ENCODE measurements around the gene TMPRSS11F.
"Not testable (repeated sequence)": the region's sequence is repeated elsewhere in the genome, so short reads cannot be mapped to it uniquely, and the experiment has no call there.

Gene TMPRSS11F

GRCh38 chr4:68129793-68130192, at the start of gene TMPRSS11F:
Gene TMPRSS11F (minus strand): TSS chr4:68129869. CDS start chr4:68129820, 49 bp downstream.
- no peak for TF ChIP-seq CTCF (IDR thresholded peaks at IDR 0.05; ENCODE audit: borderline replicate concordance, control extremely low read depth, extremely low read depth, insufficient read depth, missing control alignments)
- in situ Hi-C loops (cut with MboI; ENCODE audit: low sequenced_read_pairs, unreplicated experiment), result no loop called here
- no peak for DNase-seq (ENCODE audit: low spot score)

- in situ Hi-C loops (cut with MboI; ENCODE audit: low sequenced_read_pairs, unreplicated experiment), result no loop called here
- no peak for DNase-seq (ENCODE audit: low spot score)
- no peak for TF ChIP-seq CTCF (IDR thresholded peaks at IDR 0.05; ENCODE audit: borderline replicate concordance, control extremely low read depth, extremely low read depth, insufficient read depth, missing control alignments)
These were observed 47.2 kb upstream of the TMPRSS11F start for GRCh38 chr4:68176904-68177303.

DNA sequence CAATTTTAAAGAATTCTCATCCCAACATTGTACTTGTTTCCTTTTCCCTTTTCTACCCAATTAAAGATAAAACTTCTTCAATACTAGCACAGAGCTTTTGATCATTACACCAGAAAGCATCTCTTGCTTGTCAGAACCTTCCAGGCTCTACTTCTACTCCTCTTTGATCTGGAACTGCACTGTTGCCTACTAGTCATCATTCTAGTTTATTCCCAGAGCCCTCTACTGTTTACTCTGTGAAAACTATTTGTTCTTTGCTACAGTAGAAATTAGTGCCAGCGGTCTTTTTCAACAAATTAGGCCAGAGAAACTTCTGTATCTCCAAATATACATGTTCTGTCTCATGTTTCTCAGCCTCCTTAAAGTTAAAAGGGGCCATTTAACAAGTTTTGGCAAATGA, 46.8 kb upstream of the TMPRSS11F start:
- DNase-seq (ENCODE audit: low spot score), result no peak
- in situ Hi-C loops (cut with MboI; ENCODE audit: low sequenced_read_pairs, unreplicated experiment), result no loop called here
- no peak for TF ChIP-seq CTCF (IDR thresholded peaks at IDR 0.05; ENCODE audit: borderline replicate concordance, control extremely low read depth, extremely low read depth, insufficient read depth, missing control alignments)

DNA sequence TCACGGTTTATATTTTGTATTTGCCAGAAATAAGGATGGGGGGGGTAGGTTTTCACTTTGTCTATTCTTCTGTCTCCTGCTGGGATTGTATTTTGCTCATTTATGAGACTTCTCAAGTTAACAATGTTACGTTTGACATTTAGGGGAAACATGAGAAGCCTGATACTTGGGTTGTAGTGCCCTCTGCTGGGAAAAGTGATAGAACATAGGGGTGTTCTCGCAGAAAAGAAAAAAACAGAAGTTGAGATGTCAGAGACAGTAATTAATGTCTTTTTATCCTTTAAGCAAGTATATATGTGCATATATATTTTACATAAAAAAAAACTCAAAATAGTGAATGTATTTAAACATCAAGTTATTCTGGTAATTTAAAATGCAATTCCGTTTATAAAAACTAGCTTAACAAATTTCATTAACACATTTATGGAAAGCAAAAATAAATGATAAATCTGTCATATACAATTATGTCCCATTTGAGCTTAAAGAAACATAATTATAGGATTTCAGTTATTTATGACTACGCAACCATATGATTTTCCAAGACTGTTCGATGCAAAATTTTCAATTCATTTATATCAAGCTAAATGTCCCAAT, 46.0 kb upstream of the TMPRSS11F start:
- in situ Hi-C loops (cut with MboI; ENCODE audit: low sequenced_read_pairs, unreplicated experiment), result no loop called here

GRCh38 chr4:68174389-68174788, 44.7 kb upstream of the TMPRSS11F start:
- in situ Hi-C loops (cut with MboI; ENCODE audit: low sequenced_read_pairs, unreplicated experiment), result loop anchor here (25.0 kb wide), 1 partner anchor 187 kb away; no protein-coding TSS in a partner anchor

More for the DNA sequence above, 46.0 kb upstream of the TMPRSS11F start:
- TF ChIP-seq CTCF (IDR thresholded peaks at IDR 0.05; ENCODE audit: borderline replicate concordance, control extremely low read depth, extremely low read depth, insufficient read depth, missing control alignments), result peak; percentile 40
- peak; percentile 51 for DNase-seq (ENCODE audit: low spot score)

GRCh38 chr4:68172147-68172546, 42.5 kb upstream of the TMPRSS11F start:
- DNase-seq (ENCODE audit: low spot score), result not testable (repeated sequence)
- in situ Hi-C loops (cut with MboI; ENCODE audit: low sequenced_read_pairs, unreplicated experiment), result loop anchor here (25.0 kb wide), 1 partner anchor 185 kb away; no protein-coding TSS in a partner anchor

More at GRCh38 chr4:68174389-68174788, 44.7 kb upstream of the TMPRSS11F start:
- DNase-seq (ENCODE audit: low spot score), result not testable (repeated sequence)

DNA sequence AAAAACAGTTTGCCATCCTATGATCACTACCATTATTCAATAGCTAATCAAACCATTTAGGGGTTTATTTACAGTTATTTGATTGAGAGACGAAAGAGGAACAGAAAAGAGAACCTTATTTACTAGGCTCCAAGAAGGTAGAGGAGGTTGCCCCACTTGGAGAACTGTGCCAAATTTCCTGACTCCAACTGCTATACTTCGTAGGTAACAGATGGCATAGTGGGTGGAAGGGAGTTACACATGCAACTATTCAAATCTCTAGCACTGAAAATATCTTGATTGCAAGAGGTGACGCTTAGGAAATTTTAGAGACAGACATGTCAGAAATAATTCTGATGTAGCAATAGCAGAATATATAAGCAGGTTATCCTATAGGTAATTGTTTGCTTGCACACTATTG, 38.0 kb upstream of the TMPRSS11F start:
- in situ Hi-C loops (cut with MboI; ENCODE audit: low sequenced_read_pairs, unreplicated experiment), result loop anchor here (25.0 kb wide), 1 partner anchor 180 kb away; no protein-coding TSS in a partner anchor
- no peak for TF ChIP-seq CTCF (IDR thresholded peaks at IDR 0.05; ENCODE audit: borderline replicate concordance, control extremely low read depth, extremely low read depth, insufficient read depth, missing control alignments)
- DNase-seq (ENCODE audit: low spot score), result no peak

Data from GM13976 (cell line).